SK-N-SH (cell line): ENCODE data around the gene LAMB1. TPM values are rescaled to one million over a fixed set of nuclear protein-coding genes. Genes with fewer than 3 reads are reported as not detected.

Source experiments
- CTCF ChIA-PET: fragments of 300-600, 350-600 bp; formaldehyde crosslinking; extraction: SDS; loops from one replicate; lab custom pipeline; 2021; lab: Yijun Ruan, JAX
- POLR2A ChIA-PET: fragments of 350-600 bp; sonication (Branson Sonifier 250); formaldehyde crosslinking; extraction: SDS; loops from one replicate; lab custom pipeline; 2020; ENCODE audit warnings: antibody characterized with exemption, inconsistent platforms; lab: Yijun Ruan, JAX
- DNase-seq: peaks from one replicate; pipeline ENCODE4 v3.0.0; 2012
- H2AFZ ChIP-seq: fragments of 200-600 bp; sonication (generic); 2 replicates; pipeline ENCODE4 v1.8.1; 2016; ENCODE audit warnings: antibody characterized with exemption, mild to moderate bottlenecking, low read depth
- H3F3A ChIP-seq: fragments of 200-600 bp; sonication (generic); replicated peaks from 2 replicates; pipeline ENCODE3; 2016; ENCODE audit warnings: antibody characterized with exemption, mild to moderate bottlenecking; ENCODE audit not compliant: insufficient read depth
- H3K27ac ChIP-seq, 2 experiments: fragments of 200-500 bp in 1 of 2; fragments of 200-600 bp in 1 of 2; sonication (Bioruptor generic) in 1 of 2; sonication (generic), shearing (Covaris generic) in 1 of 2; 2 replicates each; pipeline versions ENCODE4 v1.5.1 to v1.6.1; 2014 to 2016; ENCODE audit warnings: low read depth in 2 of 2, inconsistent platforms in 1 of 2, low read length in 1 of 2, mild to moderate bottlenecking in 1 of 2, mixed read lengths in 1 of 2
- H3K27me3 ChIP-seq: fragments of 200-600 bp; sonication (generic), shearing (Covaris generic); 2 replicates; pipeline ENCODE4 v1.6.1; 2016; ENCODE audit warnings: mixed run types; ENCODE audit not compliant: insufficient read depth
- H3K36me3 ChIP-seq, 2 experiments: fragments of 200-500 bp in 1 of 2; fragments of 200-600 bp in 1 of 2; sonication (Bioruptor generic) in 1 of 2; sonication (generic) in 1 of 2; replicated peaks in 1 of 2; 2 replicates each; pipeline versions ENCODE3 to v1.5.1; 2014 to 2016; ENCODE audit warnings: low read length in 1 of 2, mild to moderate bottlenecking in 1 of 2; ENCODE audit not compliant: insufficient read depth in 2 of 2, control insufficient read depth in 1 of 2
- H3K4me1 ChIP-seq, 2 experiments: fragments of 200-500 bp in 1 of 2; fragments of 200-600 bp in 1 of 2; sonication (Bioruptor generic) in 1 of 2; sonication (generic), shearing (Covaris generic) in 1 of 2; 2 replicates each; pipeline versions ENCODE4 v1.5.1 to v1.6.1; 2014 to 2016; ENCODE audit warnings: low read depth in 1 of 2, low read length in 1 of 2, mixed run types in 1 of 2; ENCODE audit not compliant: insufficient read depth in 2 of 2, control insufficient read depth in 1 of 2
- H3K4me2 ChIP-seq: fragments of 200-600 bp; sonication (generic), shearing (Covaris generic); 2 replicates; pipeline ENCODE4 v1.6.1; 2017; ENCODE audit warnings: mixed run types
- H3K4me3 ChIP-seq, 2 experiments: fragments of 200-500 bp in 1 of 2; fragments of 200-600 bp in 1 of 2; sonication (Bioruptor generic) in 1 of 2; sonication (generic), shearing (Covaris generic) in 1 of 2; 2 replicates each; pipeline versions ENCODE4 v1.5.1 to v1.8.1; 2014 to 2016; ENCODE audit warnings: low read depth in 2 of 2, inconsistent platforms in 1 of 2, low read length in 1 of 2, mild to moderate bottlenecking in 1 of 2, mixed read lengths in 1 of 2, moderate library complexity in 1 of 2
- H3K79me2 ChIP-seq: fragments of 200-600 bp; sonication (generic); 2 replicates; pipeline ENCODE4 v1.8.1; 2017; ENCODE audit warnings: mild to moderate bottlenecking; ENCODE audit not compliant: insufficient read depth
- H3K9ac ChIP-seq: fragments of 200-600 bp; sonication (generic); 2 replicates; pipeline ENCODE4 v1.6.1; 2017; ENCODE audit warnings: mixed run types
- H3K9me2 ChIP-seq: fragments of 200-600 bp; sonication (generic); 2 replicates; pipeline ENCODE4 v1.6.1; 2017; ENCODE audit warnings: mixed run types
- H3K9me3 ChIP-seq: fragments of 200-600 bp; sonication (generic); 2 replicates; pipeline ENCODE4 v1.6.1; 2017; ENCODE audit warnings: mixed run types, mild to moderate bottlenecking, moderate library complexity
- H4K20me1 ChIP-seq: fragments of 200-600 bp; sonication (generic); 2 replicates; pipeline ENCODE4 v1.6.1; 2017; ENCODE audit warnings: mild to moderate bottlenecking, mixed run types; ENCODE audit not compliant: insufficient read depth
- CHD2 ChIP-seq: fragments of 150-350 bp; IDR thresholded peaks from 2 replicates; pipeline ENCODE4 v1.6.1; 2018; ENCODE audit warnings: low read length; ENCODE audit not compliant: partially characterized antibody
- CTCF ChIP-seq: fragments of 200-600 bp; sonication (generic); IDR thresholded peaks from 2 replicates; pipeline ENCODE4 v1.6.1; 2017; ENCODE audit warnings: antibody characterized with exemption, mild to moderate bottlenecking, moderate library complexity
- FOSL2 ChIP-seq: IDR thresholded peaks from 2 replicates; pipeline ENCODE4 v1.4.0; 2012; ENCODE audit warnings: low read depth, mild to moderate bottlenecking, moderate library complexity, borderline replicate concordance
- FOXJ3 ChIP-seq: sonication (generic); formaldehyde crosslinking; IDR thresholded peaks from 2 replicates; pipeline ENCODE4 v1.5.1; 2020; ENCODE audit warnings: mild to moderate bottlenecking, missing genetic modification reagents
- FOXM1 ChIP-seq: IDR thresholded peaks from 2 replicates; pipeline ENCODE4 v1.4.0; 2012; ENCODE audit warnings: low read depth, mild to moderate bottlenecking
- GABPA ChIP-seq: IDR thresholded peaks from 2 replicates; pipeline ENCODE4 v1.4.0; 2012; ENCODE audit warnings: low read depth, mild to moderate bottlenecking
- GATA2 ChIP-seq: sonication (generic); formaldehyde crosslinking; IDR thresholded peaks from 2 replicates; pipeline ENCODE4 v1.5.0; 2020; ENCODE audit warnings: mild to moderate bottlenecking, missing genetic modification reagents
- IRF3 ChIP-seq: fragments of 150-350 bp; IDR thresholded peaks from 2 replicates; pipeline ENCODE4 v1.6.1; 2016; ENCODE audit warnings: mild to moderate bottlenecking, low read depth, low read length
- MAX ChIP-seq: IDR thresholded peaks from 2 replicates; pipeline ENCODE4 v1.4.0; 2012; ENCODE audit warnings: low read depth
- MEF2A ChIP-seq: IDR thresholded peaks from 2 replicates; pipeline ENCODE4 v1.4.0; 2012; ENCODE audit warnings: low read depth, borderline replicate concordance
- RCOR1 ChIP-seq: fragments of 150-350 bp; IDR thresholded peaks from 2 replicates; pipeline ENCODE4 v1.6.1; 2017; ENCODE audit warnings: antibody characterized with exemption, low read length
- RFX5 ChIP-seq: IDR thresholded peaks from 2 replicates; pipeline ENCODE4 v1.6.1; 2012; ENCODE audit warnings: mild to moderate bottlenecking, improper control_type of control experiment, low read length
- RXRA ChIP-seq: IDR thresholded peaks from 2 replicates; pipeline ENCODE4 v1.4.0; 2012; ENCODE audit warnings: low read depth, mild to moderate bottlenecking, borderline replicate concordance
- SIN3A ChIP-seq: IDR thresholded peaks from 2 replicates; pipeline ENCODE4 v1.6.1; 2012; ENCODE audit warnings: low read depth, mild to moderate bottlenecking, low read length, moderate library complexity, borderline replicate concordance
- TAF1 ChIP-seq: IDR thresholded peaks from 2 replicates; pipeline ENCODE4 v1.6.1; 2012; ENCODE audit warnings: low read depth, mild to moderate bottlenecking, low read length, moderate library complexity, borderline replicate concordance
- TEAD4 ChIP-seq: IDR thresholded peaks from 2 replicates; pipeline ENCODE4 v1.4.0; 2012; ENCODE audit warnings: mild to moderate bottlenecking, borderline replicate concordance; ENCODE audit not compliant: insufficient read depth
- YY1 ChIP-seq: IDR thresholded peaks from 2 replicates; pipeline ENCODE4 v1.4.0; 2012; ENCODE audit warnings: low read depth, mild to moderate bottlenecking
- WGBS: methylation state at CpG from one replicate; pipeline ENCODE4 v1.1.6; 2017; ENCODE audit warnings: low lambda C conversion rate; 5-methylcytosine and 5-hydroxymethylcytosine counted together
- polyA plus RNA-seq, 3 experiments: library from polyadenylated mRNA; depleted of rRNA; stranded (reverse); fragments of >200 nt; gene quantifications; 2 replicates each; pipeline ENCODE4 v1.2.3, GENCODE V29; 2012

LAMB1 gene
- polyA plus RNA-seq, 1 of the 3 experiments (the other 2 are of a cell fraction) = 435 TPM

GRCh38 chr7:108020585-108020984 lies 17.6 kb upstream of the LAMB1 start:
- Histone ChIP-seq H3K9me3 (no peaks in the 10 kb centered on the region), H3K4me3 (no peak overlapping the region), H3K9ac (no peak overlapping the region), H3K27ac (no peak overlapping the region), H3K4me2 (no peak overlapping the region), H3K9me2 (no peaks in the 10 kb centered on the region), H3K4me1 (peaks cover 4 to 20% of the 10 kb centered on the region in 2 experiments; a peak in 3 of 4 replicates)
- CTCF ChIA-PET = interaction anchor here (1.5 kb wide), 1 partner anchor 125 kb away, joined by 6 read pairs; no protein-coding TSS in a partner anchor
- 79% methylated on average over 2 of the region's 2 CpGs for WGBS
- DNase-seq = no peak
- no peak for TF ChIP-seq RXRA
- no peak for TF ChIP-seq CHD2
- no peak for TF ChIP-seq RFX5
- TF ChIP-seq FOXJ3 (CRISPR knock-in tag) = no peak
- no peak for TF ChIP-seq MEF2A
- TF ChIP-seq RCOR1 = no peak
- TF ChIP-seq FOSL2 = no peak
- TF ChIP-seq MAX = no peak
- TF ChIP-seq SIN3A = no peak
- TF ChIP-seq TEAD4 = no peak
- no peak for TF ChIP-seq FOXM1
- TF ChIP-seq IRF3 = no peak
- no peak for TF ChIP-seq TAF1
- TF ChIP-seq GATA2 = no peak
- TF ChIP-seq, all 33 proteins: peak for 0
- Histone ChIP-seq H3K79me2 (no peaks in the 10 kb centered on the region), H3K27me3 (no peaks in the 10 kb centered on the region), H2AFZ (no peak overlapping the region), H3F3A (peaks cover 44% of the 10 kb centered on the region), H4K20me1 (no peaks in the 10 kb centered on the region), H3K36me3 (no peaks in the 10 kb centered on the region)
- POLR2A ChIA-PET = no interaction called here

- H4K20me1 ChIP-seq = no peaks in the 10 kb centered on the region
- 96% methylated on average over 4 of the region's 4 CpGs for WGBS
- no peaks in the 10 kb centered on the region for H3K9me2 ChIP-seq
Observed at GRCh38 chr7:108018668-108019067, 15.7 kb upstream of the LAMB1 start.

More at GRCh38 chr7:108018668-108019067, 15.7 kb upstream of the LAMB1 start:
- H3K4me2 ChIP-seq = no peak overlapping the region
- DNase-seq = no peak
- H3K4me1 ChIP-seq = peaks cover 4 to 33% of the 10 kb centered on the region in 2 experiments
- no peaks in the 10 kb centered on the region for H3K27me3 ChIP-seq
- peaks cover 58% of the 10 kb centered on the region for H3F3A ChIP-seq
- no peak overlapping the region for H3K9ac ChIP-seq
- POLR2A ChIA-PET = no interaction called here
- TF ChIP-seq FOXJ3 (CRISPR knock-in tag) = no peak
- TF ChIP-seq GABPA = no peak
- TF ChIP-seq YY1 = no peak
- TF ChIP-seq CTCF = no peak
- no peak for TF ChIP-seq FOSL2
- TF ChIP-seq, all 33 proteins: peak for 0
- no peak overlapping the region for H3K27ac ChIP-seq
- H3K36me3 ChIP-seq = no peaks in the 10 kb centered on the region
- no peaks in the 10 kb centered on the region for H3K9me3 ChIP-seq
- H3K79me2 ChIP-seq = no peaks in the 10 kb centered on the region
- CTCF ChIA-PET = interaction anchor here (0.6 to 4.2 kb wide), 3 partner anchors 14 to 35 kb away, joined by 3 to 32 read pairs (median 19); no protein-coding TSS in a partner anchor
- no peak overlapping the region for H2AFZ ChIP-seq
- no peak overlapping the region for H3K4me3 ChIP-seq
